ENCODE data around the gene JUN.

The JUN gene

GRCh38 chr1:58741678-58742553, 41.9 kb downstream of the JUN start:
- no peaks in the 10 kb centered on the region for H3K79me2 ChIP-seq (ENCODE audit: insufficient read depth, low read depth)
- H3K4me1 ChIP-seq (ENCODE audit: low read depth, poor library complexity, severe bottlenecking), result no peaks in the 10 kb centered on the region
- H3K4me2 ChIP-seq, result no peak overlapping the region
- H3K27ac ChIP-seq, result no peak overlapping the region
- no peaks in the 10 kb centered on the region for H3K27me3 ChIP-seq (ENCODE audit: insufficient read depth, low read depth)
- H2AFZ ChIP-seq (ENCODE audit: low read depth), result no peak overlapping the region
- H3K4me3 ChIP-seq (IDR thresholded peaks at IDR 0.05; ENCODE audit: insufficient read depth, low read depth, low read length), result no peak overlapping the region
- no peaks in the 10 kb centered on the region for H4K20me1 ChIP-seq (ENCODE audit: insufficient read depth)
- no peaks in the 10 kb centered on the region for H3K36me3 ChIP-seq (ENCODE audit: insufficient read depth)
- H3K9ac ChIP-seq, result no peak overlapping the region
- no peak for TF ChIP-seq CTCF (conservative IDR thresholded peaks at IDR 0.05; ENCODE audit: low read depth, low read length)

GRCh38 chr1:58739856-58740466, 43.9 kb downstream of the JUN start:
- TF ChIP-seq CTCF (conservative IDR thresholded peaks at IDR 0.05; ENCODE audit: low read depth, low read length), result peak; percentile 77
- H3K27ac ChIP-seq, result no peak overlapping the region
- H3K27me3 ChIP-seq (ENCODE audit: insufficient read depth, low read depth), result no peaks in the 10 kb centered on the region
- no peaks in the 10 kb centered on the region for H3K4me1 ChIP-seq (ENCODE audit: low read depth, poor library complexity, severe bottlenecking)
- H2AFZ ChIP-seq (ENCODE audit: low read depth), result no peak overlapping the region
- H3K79me2 ChIP-seq (ENCODE audit: insufficient read depth, low read depth), result no peaks in the 10 kb centered on the region
- no peak overlapping the region for H3K9ac ChIP-seq
- no peak overlapping the region for H3K4me2 ChIP-seq
- H3K36me3 ChIP-seq (ENCODE audit: insufficient read depth), result no peaks in the 10 kb centered on the region
- H3K4me3 ChIP-seq (IDR thresholded peaks at IDR 0.05; ENCODE audit: insufficient read depth, low read depth, low read length), result no peak overlapping the region
- H4K20me1 ChIP-seq (ENCODE audit: insufficient read depth), result no peaks in the 10 kb centered on the region

- Histone ChIP-seq H3K27me3 (ENCODE audit: insufficient read depth, low read depth) (no peaks in the 10 kb centered on the region), H3K4me2 (no peak overlapping the region), H3K27ac (no peak overlapping the region)
Observed at GRCh38 chr1:58738876-58739275, 45.0 kb downstream of the JUN start.

GRCh38 chr1:58735586-58735985, 48.3 kb downstream of the JUN start:
- Histone ChIP-seq H2AFZ (ENCODE audit: low read depth) (no peak overlapping the region), H3K27me3 (ENCODE audit: insufficient read depth, low read depth) (no peaks in the 10 kb centered on the region), H3K27ac (no peak overlapping the region), H3K4me2 (no peak overlapping the region), H3K9ac (no peak overlapping the region), H3K4me1 (ENCODE audit: low read depth, poor library complexity, severe bottlenecking) (no peaks in the 10 kb centered on the region), H3K36me3 (ENCODE audit: insufficient read depth) (no peaks in the 10 kb centered on the region), H4K20me1 (ENCODE audit: insufficient read depth) (no peaks in the 10 kb centered on the region), H3K4me3 (IDR thresholded peaks at IDR 0.05; ENCODE audit: insufficient read depth, low read depth, low read length) (no peak overlapping the region), H3K79me2 (ENCODE audit: insufficient read depth, low read depth) (no peaks in the 10 kb centered on the region)
- TF ChIP-seq CTCF (conservative IDR thresholded peaks at IDR 0.05; ENCODE audit: low read depth, low read length), result no peak

More at GRCh38 chr1:58738876-58739275, 45.0 kb downstream of the JUN start:
- H3K9ac ChIP-seq, result no peak overlapping the region
- TF ChIP-seq CTCF (conservative IDR thresholded peaks at IDR 0.05; ENCODE audit: low read depth, low read length), result no peak
- H3K36me3 ChIP-seq (ENCODE audit: insufficient read depth), result no peaks in the 10 kb centered on the region
- no peaks in the 10 kb centered on the region for H3K79me2 ChIP-seq (ENCODE audit: insufficient read depth, low read depth)
- H3K4me1 ChIP-seq (ENCODE audit: low read depth, poor library complexity, severe bottlenecking), result no peaks in the 10 kb centered on the region
- H3K4me3 ChIP-seq (IDR thresholded peaks at IDR 0.05; ENCODE audit: insufficient read depth, low read depth, low read length), result no peak overlapping the region
- no peaks in the 10 kb centered on the region for H4K20me1 ChIP-seq (ENCODE audit: insufficient read depth)
- H2AFZ ChIP-seq (ENCODE audit: low read depth), result no peak overlapping the region

Measured in KMS-11 (cell line).